Neural progenitor cell (in vitro differentiated cells): ENCODE measurements around the gene MBD3L4.

ENCODE experiments used
- CTCF ChIP-seq: fragments of 200-600 bp; sonication (generic); IDR thresholded peaks from 2 replicates; pipeline ENCODE4 v1.5.1; 2017; ENCODE audit warnings: antibody characterized with exemption, mild to moderate bottlenecking
- EZH2 ChIP-seq: fragments of 200-600 bp; sonication (generic); IDR thresholded peaks from 2 replicates; pipeline ENCODE4 v1.6.1; 2017; ENCODE audit warnings: antibody characterized with exemption, mild to moderate bottlenecking, moderate library complexity
- EZH2phosphoT487 ChIP-seq: fragments of 200-600 bp; sonication (generic); IDR thresholded peaks from 2 replicates; pipeline ENCODE4 v1.6.1; 2017; ENCODE audit warnings: antibody characterized with exemption

- TF ChIP-seq CTCF (no peak), EZH2 (no peak), EZH2phosphoT487 (no peak)
Observed at GRCh38 chr19:7068599-7068998, 28.6 kb upstream of the MBD3L4 start.
